Bronchial epithelial cell (primary cell): ENCODE results near the gene MICALL1. TPM values are rescaled to one million over a fixed set of nuclear protein-coding genes. Genes with fewer than 3 reads are reported as not detected.

Experiments
- DNase-seq: peaks from one replicate; pipeline ENCODE4 v3.0.0-alpha.2; 2010; ENCODE audit warnings: low read depth
- FAIRE-seq: peaks from 2 replicates; lab custom pipeline; 2011; peaks lifted over from hg19 to GRCh38; lab: Jason Lieb, UNC
- H3K27me3 ChIP-seq: 2 replicates; pipeline ENCODE4 v1.5.1; 2011; ENCODE audit warnings: low read length; ENCODE audit not compliant: control insufficient read depth, insufficient read depth
- H3K36me3 ChIP-seq: 2 replicates; pipeline ENCODE4 v1.5.1; 2011; ENCODE audit warnings: low read length; ENCODE audit not compliant: control insufficient read depth, insufficient read depth
- H3K4me3 ChIP-seq: 2 replicates; pipeline ENCODE4 v1.5.1; 2011; ENCODE audit warnings: mild to moderate bottlenecking, low read depth, low read length, control low read depth
- CTCF ChIP-seq: IDR thresholded peaks from 2 replicates; pipeline ENCODE4 v1.5.1; 2011; ENCODE audit warnings: mild to moderate bottlenecking, moderate library complexity, low read length, control low read depth, inconsistent platforms; ENCODE audit not compliant: insufficient read depth, severe bottlenecking
- total RNA-seq: library from RNA; depleted of rRNA; stranded (reverse); fragments of >200 nt; gene quantifications from 2 replicates; pipeline ENCODE4 v1.2.1, GENCODE V29; 2014

Gene MICALL1
- total RNA-seq, 1 donor from 2014 or later: 143 TPM

DNA sequence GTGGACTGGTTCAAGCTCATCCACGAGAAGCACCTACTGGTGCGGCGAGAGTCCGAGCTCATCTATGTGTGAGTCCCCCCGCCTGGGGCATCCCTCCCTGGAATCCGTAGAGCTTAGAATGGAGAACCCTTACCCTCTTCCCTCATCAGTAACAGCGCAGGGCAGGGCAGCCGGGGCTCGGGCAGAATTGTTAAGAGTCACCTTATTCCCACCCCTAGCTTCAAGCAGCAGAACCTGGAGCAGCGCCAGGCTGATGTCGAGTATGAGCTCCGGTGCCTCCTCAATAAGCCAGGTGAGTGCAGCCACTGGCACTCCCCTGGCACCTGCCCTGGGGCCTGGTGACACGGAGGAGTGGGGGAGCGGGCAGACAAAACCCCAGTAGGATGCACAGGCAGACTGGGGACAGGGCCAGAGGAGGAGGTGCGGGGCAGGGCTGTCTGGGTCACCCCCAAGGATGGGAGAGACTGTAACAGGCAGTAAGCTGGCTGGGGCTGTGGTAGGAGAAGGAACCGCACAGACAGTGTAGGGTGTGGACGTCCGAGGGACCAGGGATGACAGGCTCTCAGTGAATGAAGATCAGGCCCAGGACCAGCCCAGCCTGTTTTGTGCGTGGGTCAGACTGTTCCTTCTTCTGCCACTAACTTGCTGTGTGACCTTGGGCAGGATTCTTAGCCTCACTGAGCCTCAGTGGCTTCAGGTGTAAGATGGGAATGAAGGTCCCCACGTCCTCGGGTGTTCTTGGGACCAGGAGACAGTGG is 26.9 kb downstream of the MICALL1 start:
- no peak for TF ChIP-seq CTCF
- H3K4me3 ChIP-seq: no peak overlapping the region
- DNase-seq (no peak), FAIRE-seq (no peak)
- H3K27me3 ChIP-seq: no peaks in the 10 kb centered on the region
- peaks cover 61% of the 10 kb centered on the region for H3K36me3 ChIP-seq

DNA sequence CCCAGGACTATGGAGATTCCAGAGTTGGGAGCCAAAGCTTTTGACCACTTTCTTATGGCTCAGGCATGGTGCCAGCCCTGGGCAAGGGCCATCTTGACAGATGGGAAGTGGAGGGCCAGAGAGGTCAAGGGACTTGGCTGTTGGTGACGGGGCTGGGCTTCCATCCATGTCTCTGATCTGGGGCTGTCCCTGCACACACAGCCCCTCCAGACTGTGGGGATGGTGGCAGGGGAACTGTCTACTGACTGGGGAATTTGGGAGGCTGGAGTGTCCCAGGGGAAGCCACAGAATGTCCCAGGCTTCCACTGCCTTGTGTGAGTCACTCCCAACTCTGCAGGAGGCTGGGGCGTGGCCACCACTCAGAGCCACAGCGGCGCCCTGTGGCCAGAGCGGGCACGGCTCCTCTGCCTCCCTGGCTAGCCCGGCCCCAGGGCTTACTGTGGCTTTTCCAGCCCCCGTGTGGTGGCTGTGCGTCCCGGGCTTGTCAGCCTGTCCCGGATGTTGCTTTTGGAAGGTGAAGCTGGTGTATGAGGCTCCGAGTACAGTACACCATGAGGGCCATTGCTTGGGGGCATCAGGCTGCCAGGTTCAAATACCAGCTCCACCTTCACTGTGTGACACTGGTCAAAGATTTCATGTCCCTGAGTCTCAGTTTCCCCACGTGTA is 27.7 kb downstream of the MICALL1 start:
- FAIRE-seq: peak; percentile 98
- DNase-seq: peak; percentile 77
- Histone ChIP-seq H3K4me3 (no peak overlapping the region), H3K36me3 (peaks cover 62% of the 10 kb centered on the region), H3K27me3 (no peaks in the 10 kb centered on the region)
- peak; percentile 100 for TF ChIP-seq CTCF

- FAIRE-seq (peak; percentile 40), DNase-seq (no peak)
- Histone ChIP-seq H3K36me3 (peaks cover 53% of the 10 kb centered on the region), H3K4me3 (no peak overlapping the region), H3K27me3 (no peaks in the 10 kb centered on the region)
- TF ChIP-seq CTCF: no peak
These were observed 34.7 kb downstream of the MICALL1 start for GRCh38 chr22:37940698-37941376.

GRCh38 chr22:37942133-37942532 is 36.0 kb downstream of the MICALL1 start:
- DNase-seq: no peak
- FAIRE-seq: no peak
- peaks cover 44% of the 10 kb centered on the region for H3K36me3 ChIP-seq
- no peak for TF ChIP-seq CTCF
- H3K27me3 ChIP-seq: no peaks in the 10 kb centered on the region
- no peak overlapping the region for H3K4me3 ChIP-seq

DNA sequence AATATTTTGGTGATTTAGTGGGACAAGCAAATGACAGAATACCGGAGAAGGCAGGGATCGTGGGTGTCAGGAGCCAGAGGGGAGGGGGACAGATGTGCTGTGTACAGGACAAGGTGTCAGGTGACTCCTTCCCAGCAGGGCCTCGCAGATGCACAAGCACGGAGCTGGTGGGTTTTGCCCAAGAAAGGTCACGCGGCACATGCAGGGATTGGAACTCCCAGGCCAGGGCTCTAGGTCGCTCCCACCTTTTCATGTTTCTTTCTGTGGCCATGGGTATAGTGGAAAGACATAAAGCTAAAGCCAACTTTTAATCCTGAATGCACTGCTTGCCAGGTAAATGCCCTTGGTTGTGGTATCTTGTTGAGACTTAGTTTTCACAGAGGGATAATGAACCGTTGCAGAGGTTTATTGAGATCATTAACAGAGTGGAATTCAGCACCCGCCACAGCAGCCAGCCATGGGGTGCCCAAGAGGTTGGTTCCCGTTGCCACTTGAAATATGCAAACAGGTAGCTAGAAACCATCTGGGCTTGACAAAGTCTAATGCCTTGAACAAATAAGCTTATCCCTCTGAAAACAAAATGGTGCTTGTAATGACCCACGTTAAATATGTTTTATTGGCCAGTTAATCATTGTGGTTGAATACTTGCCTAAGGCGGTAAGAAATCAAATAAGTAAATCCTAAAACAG is 37.2 kb downstream of the MICALL1 start:
- H3K36me3 ChIP-seq: peaks cover 37% of the 10 kb centered on the region
- H3K27me3 ChIP-seq: no peaks in the 10 kb centered on the region
- DNase-seq: no peak
- H3K4me3 ChIP-seq: no peak overlapping the region
- no peak for FAIRE-seq
- no peak for TF ChIP-seq CTCF
